ENCODE data around the gene HMG20B.

- TF ChIP-seq, protein P1, sequence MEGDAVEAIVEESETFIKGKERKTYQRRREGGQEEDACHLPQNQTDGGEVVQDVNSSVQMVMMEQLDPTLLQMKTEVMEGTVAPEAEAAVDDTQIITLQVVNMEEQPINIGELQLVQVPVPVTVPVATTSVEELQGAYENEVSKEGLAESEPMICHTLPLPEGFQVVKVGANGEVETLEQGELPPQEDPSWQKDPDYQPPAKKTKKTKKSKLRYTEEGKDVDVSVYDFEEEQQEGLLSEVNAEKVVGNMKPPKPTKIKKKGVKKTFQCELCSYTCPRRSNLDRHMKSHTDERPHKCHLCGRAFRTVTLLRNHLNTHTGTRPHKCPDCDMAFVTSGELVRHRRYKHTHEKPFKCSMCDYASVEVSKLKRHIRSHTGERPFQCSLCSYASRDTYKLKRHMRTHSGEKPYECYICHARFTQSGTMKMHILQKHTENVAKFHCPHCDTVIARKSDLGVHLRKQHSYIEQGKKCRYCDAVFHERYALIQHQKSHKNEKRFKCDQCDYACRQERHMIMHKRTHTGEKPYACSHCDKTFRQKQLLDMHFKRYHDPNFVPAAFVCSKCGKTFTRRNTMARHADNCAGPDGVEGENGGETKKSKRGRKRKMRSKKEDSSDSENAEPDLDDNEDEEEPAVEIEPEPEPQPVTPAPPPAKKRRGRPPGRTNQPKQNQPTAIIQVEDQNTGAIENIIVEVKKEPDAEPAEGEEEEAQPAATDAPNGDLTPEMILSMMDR (IDR thresholded peaks at IDR 0.05; ENCODE audit: insufficient read depth, low read length): no peak
- TF ChIP-seq POLR2AphosphoS5 (IDR thresholded peaks at IDR 0.05; ENCODE audit: low read depth): no peak
- TF ChIP-seq SPI1 (IDR thresholded peaks at IDR 0.05; ENCODE audit: borderline replicate concordance, low read depth): no peak
- TF ChIP-seq REST (IDR thresholded peaks at IDR 0.05; ENCODE audit: insufficient replicate concordance, low read depth): no peak
These were observed 39.1 kb downstream of the HMG20B start for GRCh38 chr19:3611841-3612240.

All from HL-60 (cell line).